GM12878 (cell line): Measurements from ENCODE around the gene UEVLD. TPM values are rescaled to one million over a fixed set of nuclear protein-coding genes. Genes with fewer than 3 reads are reported as not detected.

Experiments
- ATAC-seq: fragments of 200-7000 bp; cut with Tn5 transposase; 3 replicates; pipeline ENCODE4 v1.9.1; 2020; ENCODE audit warnings: mild to moderate bottlenecking, moderate library complexity
- BruUV-seq: library from RNA; stranded (reverse); fragments of 400-500 nt; replicated peaks from 2 replicates; lab custom pipeline; 2021; lab: Mats Ljungman, UMichigan
- CTCF ChIA-PET: fragments of 300-600 bp; sonication (Branson Sonifier 250); formaldehyde crosslinking; extraction: SDS; loops from one replicate; lab custom pipeline; 2021; ENCODE audit warnings: inconsistent platforms; lab: Yijun Ruan, JAX
- POLR2A ChIA-PET: fragments of 350-600 bp; formaldehyde crosslinking; extraction: SDS; loops from one replicate; lab custom pipeline; 2021; ENCODE audit warnings: inconsistent platforms; lab: Charles Lee
- RAD21 ChIA-PET: fragments of 300-600 bp; sonication (Branson Sonifier 250); formaldehyde crosslinking; loops from one replicate; lab custom pipeline; 2023; ENCODE audit warnings: antibody characterized with exemption; ENCODE audit not compliant: unreplicated experiment; lab: Charles Lee
- SMC1A ChIA-PET: fragments of 300-600 bp; sonication (Branson Sonifier 250); formaldehyde crosslinking; loops from one replicate; lab custom pipeline; 2023; ENCODE audit not compliant: unreplicated experiment, uncharacterized antibody; lab: Charles Lee
- DNase-seq: peaks from one replicate; pipeline ENCODE4 v3.0.0-alpha.2; 2011; ENCODE audit warnings: low read depth, low spot score
- FAIRE-seq: peaks from 3 replicates; lab custom pipeline; 2011; peaks lifted over from hg19 to GRCh38; lab: Jason Lieb, UNC
- H2AFZ ChIP-seq: 2 replicates; pipeline ENCODE4 v1.6.0; 2011; ENCODE audit warnings: low read depth, low read length, control low read depth; ENCODE audit not compliant: control insufficient read depth
- H3K27ac ChIP-seq: 2 replicates; pipeline ENCODE4 v1.5.1; 2011; ENCODE audit warnings: control low read depth; ENCODE audit not compliant: control insufficient read depth, insufficient read depth
- H3K27me3 ChIP-seq, 2 experiments: replicated peaks in 1 of 2; 2 replicates each; pipeline versions ENCODE4 v1.6.0 to v1.6.1; 2011; ENCODE audit warnings: low read length in 1 of 2; ENCODE audit not compliant: control insufficient read depth in 2 of 2, insufficient read depth in 2 of 2
- H3K36me3 ChIP-seq, 2 experiments: 2 replicates each; pipeline ENCODE4 v1.5.1; 2011; ENCODE audit warnings: low read length in 1 of 2; ENCODE audit not compliant: control insufficient read depth in 2 of 2, insufficient read depth in 2 of 2
- H3K4me1 ChIP-seq: 2 replicates; pipeline ENCODE4 v1.6.1; 2011; ENCODE audit warnings: mild to moderate bottlenecking, low read length, moderate library complexity, mixed read lengths; ENCODE audit not compliant: control insufficient read depth, insufficient read depth
- H3K4me2 ChIP-seq: 2 replicates; pipeline ENCODE4 v1.6.0; 2011; ENCODE audit warnings: control low read depth; ENCODE audit not compliant: control insufficient read depth, insufficient read depth
- H3K4me3 ChIP-seq: fragments of 200-600 bp; sonication (generic); 2 replicates; pipeline ENCODE4 v1.5.1; 2016
- H3K79me2 ChIP-seq: 2 replicates; pipeline ENCODE4 v1.6.0; 2011; ENCODE audit warnings: low read length; ENCODE audit not compliant: control insufficient read depth, insufficient read depth
- H3K9ac ChIP-seq: 2 replicates; pipeline ENCODE4 v1.8.0; 2011; ENCODE audit warnings: low read length, control low read depth, mixed read lengths; ENCODE audit not compliant: control insufficient read depth, insufficient read depth
- H3K9me3 ChIP-seq: replicated peaks from 3 replicates; pipeline ENCODE4 v1.5.1; 2011; ENCODE audit warnings: mild to moderate bottlenecking, low read length; ENCODE audit not compliant: control insufficient read depth, insufficient read depth
- H4K20me1 ChIP-seq: 2 replicates; pipeline ENCODE4 v1.6.0; 2011; ENCODE audit not compliant: control insufficient read depth, insufficient read depth
- BACH1 ChIP-seq: fragments of 450-650 bp; IDR thresholded peaks from 2 replicates; pipeline ENCODE4 v1.6.1; 2017; ENCODE audit warnings: mild to moderate bottlenecking, borderline replicate concordance
- CBX3 ChIP-seq: fragments of 200-600 bp; sonication (generic); IDR thresholded peaks from 2 replicates; pipeline ENCODE4 v1.6.1; 2016; ENCODE audit warnings: low read depth, borderline replicate concordance
- CHD4 ChIP-seq: fragments of 200-600 bp; sonication (generic); IDR thresholded peaks from 2 replicates; pipeline ENCODE4 v1.6.1; 2016; ENCODE audit warnings: mild to moderate bottlenecking
- CUX1 ChIP-seq: IDR thresholded peaks from 2 replicates; pipeline ENCODE4 v1.6.1; 2012; ENCODE audit warnings: improper control_type of control experiment, low read depth, low read length; ENCODE audit not compliant: insufficient replicate concordance
- IRF3 ChIP-seq: fragments of 450-650 bp; IDR thresholded peaks from 2 replicates; pipeline ENCODE4 v1.6.1; 2014; ENCODE audit warnings: mild to moderate bottlenecking
- JUND ChIP-seq: IDR thresholded peaks from 2 replicates; pipeline ENCODE4 v1.6.1; 2012; ENCODE audit warnings: low read depth, mild to moderate bottlenecking, low read length, improper control_type of control experiment, moderate library complexity
- KDM1A ChIP-seq: fragments of 200-600 bp; sonication (generic); IDR thresholded peaks from 2 replicates; pipeline ENCODE4 v1.6.1; 2016; ENCODE audit warnings: borderline replicate concordance
- RELA ChIP-seq: fragments of 450-650 bp; IDR thresholded peaks from 2 replicates; pipeline ENCODE4 v1.8.0; 2014; ENCODE audit warnings: borderline replicate concordance; ENCODE audit not compliant: partially characterized antibody
- TBL1XR1 ChIP-seq: IDR thresholded peaks from 2 replicates; pipeline ENCODE4 v1.6.1; 2012; ENCODE audit warnings: low read depth, low read length, improper control_type of control experiment
- WRNIP1 ChIP-seq: IDR thresholded peaks from 2 replicates; pipeline ENCODE4 v1.6.1; 2011; ENCODE audit warnings: low read depth, low read length, improper control_type of control experiment, borderline replicate concordance
- YBX1 ChIP-seq: fragments of 450-650 bp; IDR thresholded peaks from 2 replicates; pipeline ENCODE4 v1.6.1; 2016; ENCODE audit warnings: antibody characterized with exemption
- ZBTB4 ChIP-seq: fragments of 450-650 bp; formaldehyde crosslinking; IDR thresholded peaks from 2 replicates; pipeline ENCODE4 v1.4.0; 2022; ENCODE audit warnings: mild to moderate bottlenecking, moderate library complexity
- ZZZ3 ChIP-seq: IDR thresholded peaks from 2 replicates; pipeline ENCODE4 v1.6.1; 2011; ENCODE audit warnings: low read depth; ENCODE audit not compliant: control insufficient read depth, insufficient read length
- WGBS: methylation state at CpG from one replicate; pipeline ENCODE4 v1.1.6; 2016; ENCODE audit warnings: low lambda C conversion rate; ENCODE audit not compliant: insufficient replicate concordance, insufficient coverage; ENCODE audit errors: missing lambda C conversion rate; 5-methylcytosine and 5-hydroxymethylcytosine counted together
- in situ Hi-C: fragments of 300-500 bp; cut with MboI; formaldehyde crosslinking; loops from 9 replicates; pipeline ENCODE4 v1.14.3; 2018; ENCODE audit warnings: mixed read lengths
- intact Hi-C: fragments of 100-400 bp; cut with micrococcal nuclease; formaldehyde crosslinking; loops from one replicate; pipeline ENCODE4 v1.14.2; 2022; ENCODE audit not compliant: unreplicated experiment
- polyA plus RNA-seq, 11 experiments: library from polyadenylated mRNA; depleted of rRNA in 4 of 11; unstranded in 6 of 11; stranded (reverse) in 5 of 11; fragments of >200 nt; fragmentation: Nextera tagmentation in 4 of 11; fragmentation: Illumina TruSeq in 1 of 11; extraction: Ambion mirVana in 4 of 11; extraction: Trizol in 1 of 11; gene quantifications; 1 replicate in 1 of 11; 2 replicates in 10 of 11; pipeline versions ENCODE4 v1.2.1 to v1.2.3, GENCODE V29; 2011 to 2016; ENCODE audit warnings: inconsistent platforms in 2 of 11, missing spikeins in 2 of 11, low read depth in 1 of 11
- total RNA-seq, 4 experiments: library from RNA; depleted of rRNA in 3 of 4; stranded (reverse); fragments of >200 nt in 3 of 4; fragmentation: Illumina TruSeq in 1 of 4; extraction: Trizol in 1 of 4; gene quantifications; 2 replicates each; pipeline versions ENCODE4 v1.2.1 to v1.2.3, GENCODE V29; 2013 to 2021

Gene UEVLD
- total and polyA plus RNA-seq, 10 of the 15 experiments (the other 5 are each of a cell fraction or from before 2014, with no cell fraction given): 6.5 to 16.3 (median 13.4) TPM

GRCh38 chr11:18493310-18493709 lies 95.2 kb downstream of the UEVLD start:
- in situ Hi-C loops: no loop called here
- no peak for TF ChIP-seq CBX3
- TF ChIP-seq ZZZ3: no peak
- no peak for TF ChIP-seq RELA
- TF ChIP-seq KDM1A: no peak
- TF ChIP-seq WRNIP1: no peak
- TF ChIP-seq ZBTB4 (CRISPR knock-in tag): no peak
- no peak for TF ChIP-seq BACH1
- TF ChIP-seq TBL1XR1: no peak
- TF ChIP-seq CUX1: no peak
- TF ChIP-seq JUND: no peak
- no peak for TF ChIP-seq IRF3
- TF ChIP-seq CHD4: no peak
- TF ChIP-seq YBX1: no peak
- no peak for DNase-seq

More at GRCh38 chr11:18493310-18493709, 95.2 kb downstream of the UEVLD start:
- Histone ChIP-seq H3K9ac (no peak overlapping the region), H4K20me1 (no peaks in the 10 kb centered on the region), H3K27ac (no peak overlapping the region), H2AFZ (no peak overlapping the region), H3K4me2 (no peak overlapping the region), H3K27me3 (no peaks in the 10 kb centered on the region), H3K9me3 (no peaks in the 10 kb centered on the region), H3K4me3 (no peak overlapping the region), H3K36me3 (peaks cover 2 to 9% of the 10 kb centered on the region in 2 experiments; a peak in 3 of 4 replicates), H3K4me1 (no peaks in the 10 kb centered on the region), H3K79me2 (no peaks in the 10 kb centered on the region)
- WGBS: 79% methylated on average over 4 of the region's 4 CpGs
- POLR2A ChIA-PET: interaction anchor here (0.5 kb wide), 1 partner anchor 15 kb away, joined by 3 read pairs; no protein-coding TSS in a partner anchor
- SMC1A ChIA-PET: interaction anchor here (0.7 to 1.1 kb wide), 5 partner anchors 9 to 249 kb away, joined by 3 to 4 read pairs (median 3); no protein-coding TSS in a partner anchor
- FAIRE-seq (no peak), ATAC-seq (no peak)
- RAD21 ChIA-PET: interaction anchor here (1.3 kb wide), 1 partner anchor 249 kb away, joined by 4 read pairs; no protein-coding TSS in a partner anchor
- intact Hi-C loops: no loop called here
- no TSS peak for BruUV-seq
- CTCF ChIA-PET: interaction anchor here (0.7 to 1.6 kb wide), 4 partner anchors 17 to 378 kb away, joined by 3 to 5 read pairs (median 3); no protein-coding TSS in a partner anchor
